GM12878 (cell line): ENCODE results near the gene UTS2R. TPM values are rescaled to one million over a fixed set of nuclear protein-coding genes. Genes with fewer than 3 reads are reported as not detected.

Source experiments
- ATAC-seq: fragments of 200-7000 bp; cut with Tn5 transposase; 3 replicates; pipeline ENCODE4 v1.9.1; 2020; ENCODE audit warnings: mild to moderate bottlenecking, moderate library complexity
- BruUV-seq: library from RNA; stranded (reverse); fragments of 400-500 nt; replicated peaks from 2 replicates; lab custom pipeline; 2021; lab: Mats Ljungman, UMichigan
- CTCF ChIA-PET: fragments of 300-600 bp; sonication (Branson Sonifier 250); formaldehyde crosslinking; extraction: SDS; loops from one replicate; lab custom pipeline; 2021; ENCODE audit warnings: inconsistent platforms; lab: Yijun Ruan, JAX
- POLR2A ChIA-PET: fragments of 350-600 bp; formaldehyde crosslinking; extraction: SDS; loops from one replicate; lab custom pipeline; 2021; ENCODE audit warnings: inconsistent platforms; lab: Charles Lee
- RAD21 ChIA-PET: fragments of 300-600 bp; sonication (Branson Sonifier 250); formaldehyde crosslinking; loops from one replicate; lab custom pipeline; 2023; ENCODE audit warnings: antibody characterized with exemption; ENCODE audit not compliant: unreplicated experiment; lab: Charles Lee
- SMC1A ChIA-PET: fragments of 300-600 bp; sonication (Branson Sonifier 250); formaldehyde crosslinking; loops from one replicate; lab custom pipeline; 2023; ENCODE audit not compliant: unreplicated experiment, uncharacterized antibody; lab: Charles Lee
- DNase-seq: peaks from one replicate; pipeline ENCODE4 v3.0.0-alpha.2; 2011; ENCODE audit warnings: low read depth, low spot score
- FAIRE-seq: peaks from 3 replicates; lab custom pipeline; 2011; peaks lifted over from hg19 to GRCh38; lab: Jason Lieb, UNC
- H2AFZ ChIP-seq: 2 replicates; pipeline ENCODE4 v1.6.0; 2011; ENCODE audit warnings: low read depth, low read length, control low read depth; ENCODE audit not compliant: control insufficient read depth
- H3K27ac ChIP-seq: 2 replicates; pipeline ENCODE4 v1.5.1; 2011; ENCODE audit warnings: control low read depth; ENCODE audit not compliant: control insufficient read depth, insufficient read depth
- H3K27me3 ChIP-seq, 2 experiments: replicated peaks in 1 of 2; 2 replicates each; pipeline versions ENCODE4 v1.6.0 to v1.6.1; 2011; ENCODE audit warnings: low read length in 1 of 2; ENCODE audit not compliant: control insufficient read depth in 2 of 2, insufficient read depth in 2 of 2
- H3K36me3 ChIP-seq, 2 experiments: 2 replicates each; pipeline ENCODE4 v1.5.1; 2011; ENCODE audit warnings: low read length in 1 of 2; ENCODE audit not compliant: control insufficient read depth in 2 of 2, insufficient read depth in 2 of 2
- H3K4me1 ChIP-seq: 2 replicates; pipeline ENCODE4 v1.6.1; 2011; ENCODE audit warnings: mild to moderate bottlenecking, low read length, moderate library complexity, mixed read lengths; ENCODE audit not compliant: control insufficient read depth, insufficient read depth
- H3K4me2 ChIP-seq: 2 replicates; pipeline ENCODE4 v1.6.0; 2011; ENCODE audit warnings: control low read depth; ENCODE audit not compliant: control insufficient read depth, insufficient read depth
- H3K4me3 ChIP-seq: fragments of 200-600 bp; sonication (generic); 2 replicates; pipeline ENCODE4 v1.5.1; 2016
- H3K79me2 ChIP-seq: 2 replicates; pipeline ENCODE4 v1.6.0; 2011; ENCODE audit warnings: low read length; ENCODE audit not compliant: control insufficient read depth, insufficient read depth
- H3K9ac ChIP-seq: 2 replicates; pipeline ENCODE4 v1.8.0; 2011; ENCODE audit warnings: low read length, control low read depth, mixed read lengths; ENCODE audit not compliant: control insufficient read depth, insufficient read depth
- H3K9me3 ChIP-seq: replicated peaks from 3 replicates; pipeline ENCODE4 v1.5.1; 2011; ENCODE audit warnings: mild to moderate bottlenecking, low read length; ENCODE audit not compliant: control insufficient read depth, insufficient read depth
- H4K20me1 ChIP-seq: 2 replicates; pipeline ENCODE4 v1.6.0; 2011; ENCODE audit not compliant: control insufficient read depth, insufficient read depth
- FOS ChIP-seq: IDR thresholded peaks from 3 replicates; pipeline ENCODE4 v1.6.1; 2011; ENCODE audit warnings: borderline replicate concordance; ENCODE audit not compliant: insufficient read length; ENCODE audit errors: extremely low read depth
- IKZF1 ChIP-seq: fragments of 450-650 bp; conservative IDR thresholded peaks from 2 replicates; pipeline ENCODE4 v1.6.1; 2017; ENCODE audit warnings: antibody characterized with exemption, mild to moderate bottlenecking
- KDM1A ChIP-seq: fragments of 200-600 bp; sonication (generic); IDR thresholded peaks from 2 replicates; pipeline ENCODE4 v1.6.1; 2016; ENCODE audit warnings: borderline replicate concordance
- MEF2A ChIP-seq: IDR thresholded peaks from 2 replicates; pipeline ENCODE4 v1.6.1; 2011; ENCODE audit warnings: low read depth, mild to moderate bottlenecking, low read length, moderate library complexity; ENCODE audit not compliant: insufficient read depth
- NR2F1 ChIP-seq: fragments of 450-650 bp; conservative IDR thresholded peaks from 2 replicates; pipeline ENCODE4 v1.6.1; 2017; ENCODE audit warnings: mild to moderate bottlenecking
- SIN3A ChIP-seq: IDR thresholded peaks from 2 replicates; pipeline ENCODE4 v1.6.1; 2012; ENCODE audit warnings: low read depth, low read length, improper control_type of control experiment
- WGBS: methylation state at CpG from one replicate; pipeline ENCODE4 v1.1.6; 2016; ENCODE audit warnings: low lambda C conversion rate; ENCODE audit not compliant: insufficient replicate concordance, insufficient coverage; ENCODE audit errors: missing lambda C conversion rate; 5-methylcytosine and 5-hydroxymethylcytosine counted together
- in situ Hi-C: fragments of 300-500 bp; cut with MboI; formaldehyde crosslinking; loops from 9 replicates; pipeline ENCODE4 v1.14.3; 2018; ENCODE audit warnings: mixed read lengths
- intact Hi-C: fragments of 100-400 bp; cut with micrococcal nuclease; formaldehyde crosslinking; loops from one replicate; pipeline ENCODE4 v1.14.2; 2022; ENCODE audit not compliant: unreplicated experiment
- polyA plus RNA-seq, 11 experiments: library from polyadenylated mRNA; depleted of rRNA in 4 of 11; unstranded in 6 of 11; stranded (reverse) in 5 of 11; fragments of >200 nt; fragmentation: Nextera tagmentation in 4 of 11; fragmentation: Illumina TruSeq in 1 of 11; extraction: Ambion mirVana in 4 of 11; extraction: Trizol in 1 of 11; gene quantifications; 1 replicate in 1 of 11; 2 replicates in 10 of 11; pipeline versions ENCODE4 v1.2.1 to v1.2.3, GENCODE V29; 2011 to 2016; ENCODE audit warnings: inconsistent platforms in 2 of 11, missing spikeins in 2 of 11, low read depth in 1 of 11
- total RNA-seq, 4 experiments: library from RNA; depleted of rRNA in 3 of 4; stranded (reverse); fragments of >200 nt in 3 of 4; fragmentation: Illumina TruSeq in 1 of 4; extraction: Trizol in 1 of 4; gene quantifications; 2 replicates each; pipeline versions ENCODE4 v1.2.1 to v1.2.3, GENCODE V29; 2013 to 2021

The UTS2R gene
- total and polyA plus RNA-seq, 10 of the 15 experiments (the other 5 are each of a cell fraction or from before 2014, with no cell fraction given), result 0.04 to 0.36 (median 0.11) TPM; not detected in 6

DNA sequence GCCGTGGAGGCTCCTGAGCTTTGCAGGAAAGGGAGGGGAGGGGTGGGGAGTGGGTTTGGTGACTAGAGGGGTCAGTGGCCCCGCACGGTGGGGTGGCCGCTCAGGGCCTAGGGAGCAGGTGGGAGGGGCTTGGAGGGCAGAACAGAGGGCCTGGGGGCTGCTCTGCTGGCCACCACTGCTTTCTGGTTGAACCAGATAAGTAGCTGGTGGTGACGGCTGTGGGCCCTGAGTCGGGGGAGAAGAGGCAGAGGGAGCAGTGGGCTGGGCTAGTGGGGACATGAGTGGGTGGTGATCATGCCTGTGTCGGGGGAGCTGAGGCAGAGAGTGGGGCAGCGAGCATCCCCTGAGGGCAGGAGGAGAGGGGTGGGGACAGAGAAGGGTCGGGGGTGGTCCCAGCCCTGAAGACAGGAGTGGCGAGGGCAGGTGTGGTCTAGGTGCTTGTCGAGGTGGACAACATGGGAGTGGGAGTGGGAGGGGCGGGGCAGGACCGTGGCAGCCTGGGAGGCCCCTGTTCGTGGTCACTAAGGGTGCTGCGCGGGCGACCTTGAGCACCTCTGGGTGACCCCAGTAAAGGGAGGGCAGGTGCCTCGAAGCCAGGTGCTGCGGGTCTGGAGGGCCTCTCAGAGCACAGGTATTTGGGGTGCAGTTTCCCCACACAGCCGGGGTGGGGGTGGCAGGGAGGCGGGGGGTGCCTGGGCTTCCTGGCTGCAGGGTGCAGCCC is 47.9 kb upstream of the UTS2R start:
- Histone ChIP-seq H2AFZ (no peak overlapping the region), H3K79me2 (no peaks in the 10 kb centered on the region), H3K9ac (no peak overlapping the region), H3K4me1 (no peaks in the 10 kb centered on the region; the same call in 1 of the 2 replicates), H4K20me1 (no peaks in the 10 kb centered on the region), H3K4me2 (no peak overlapping the region), H3K9me3 (no peaks in the 10 kb centered on the region; the same call in 1 of the 3 replicates), H3K27me3 (no peaks in the 10 kb centered on the region; a peak in 1 of 4 replicates), H3K4me3 (no peak overlapping the region), H3K27ac (no peak overlapping the region), H3K36me3 (no peaks in the 10 kb centered on the region)
- ChIA-PET SMC1A (interaction anchor here (1.8 to 4.1 kb wide), 2 partner anchors 22 to 26 kb away, joined by 3 to 42 read pairs; no protein-coding TSS in a partner anchor), POLR2A (interaction anchor here (0.6 kb wide), 1 partner anchor 15 kb away, joined by 7 read pairs; no protein-coding TSS in a partner anchor), RAD21 (interaction anchor here (1.2 to 6.5 kb wide), 3 partner anchors 23 to 88 kb away, joined by 3 to 77 read pairs (median 5); no protein-coding TSS in a partner anchor), CTCF (interaction anchor here (3.0 to 6.2 kb wide), 2 partner anchors 24 to 88 kb away, joined by 15 to 94 read pairs; no protein-coding TSS in a partner anchor)
- no peak for DNase-seq
- WGBS, result 31% methylated on average over 17 of the region's 21 CpGs
- BruUV-seq, result no TSS peak
- in situ Hi-C loops (no loop called here), intact Hi-C loops (loop anchor here (2.0 kb wide), 1 partner anchor 117 kb away; no protein-coding TSS in a partner anchor)
- FAIRE-seq, result no peak
- no peak for TF ChIP-seq SIN3A
- TF ChIP-seq NR2F1, result peak; percentile 73
- ATAC-seq, result no peak

DNA sequence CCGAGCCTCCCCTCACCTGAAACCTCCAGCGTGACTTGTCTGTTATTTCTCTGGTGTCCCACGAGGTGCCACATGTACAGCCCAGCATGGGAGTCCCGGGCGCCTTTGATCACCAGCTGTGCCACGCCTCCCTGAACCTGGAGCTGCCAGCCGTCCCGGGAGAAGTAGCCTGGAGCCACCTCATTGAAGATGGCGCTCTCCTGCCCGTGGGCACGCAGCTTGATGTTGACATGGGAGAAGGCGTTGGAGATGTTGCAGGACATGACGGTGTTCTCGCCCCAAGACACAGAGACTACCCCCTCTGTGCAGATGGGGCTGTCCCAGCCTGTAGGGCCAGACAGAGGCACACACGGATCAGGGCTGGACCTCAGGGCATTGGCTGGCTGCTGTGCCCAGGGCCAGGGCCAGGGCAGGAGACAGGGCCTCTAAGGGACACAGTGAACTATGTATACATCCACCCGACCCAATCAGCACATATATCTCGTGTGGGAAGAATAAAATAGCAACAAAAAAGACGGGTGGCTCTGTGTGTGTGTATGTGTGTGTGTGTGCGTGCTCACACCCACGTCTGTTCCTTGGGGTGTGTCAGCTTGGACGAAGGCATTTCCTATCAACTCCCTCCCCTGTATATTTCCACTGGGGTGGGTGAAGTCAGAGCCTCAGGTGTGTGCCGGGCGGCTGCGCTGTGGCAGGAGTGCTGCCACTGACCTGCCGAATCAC is 46.8 kb upstream of the UTS2R start:
- Histone ChIP-seq H3K79me2 (no peaks in the 10 kb centered on the region), H3K4me1 (no peaks in the 10 kb centered on the region; the same call in 1 of the 2 replicates), H3K4me3 (no peak overlapping the region), H3K27me3 (no peaks in the 10 kb centered on the region; a peak in 1 of 4 replicates), H3K4me2 (no peak overlapping the region), H3K9me3 (no peaks in the 10 kb centered on the region; the same call in 1 of the 3 replicates), H3K36me3 (no peaks in the 10 kb centered on the region), H3K27ac (no peak overlapping the region), H2AFZ (no peak overlapping the region), H4K20me1 (no peaks in the 10 kb centered on the region), H3K9ac (no peak overlapping the region)
- CTCF ChIA-PET, result interaction anchor here (1.5 to 6.2 kb wide), 2 partner anchors 25 kb away, joined by 3 to 94 read pairs; no protein-coding TSS in a partner anchor
- SMC1A ChIA-PET, result interaction anchor here (1.1 to 4.1 kb wide), 3 partner anchors 23 to 27 kb away, joined by 3 to 42 read pairs (median 3); no protein-coding TSS in a partner anchor
- RAD21 ChIA-PET, result interaction anchor here (1.7 to 6.5 kb wide), 2 partner anchors 24 to 89 kb away, joined by 5 to 77 read pairs; no protein-coding TSS in a partner anchor
- no peak for DNase-seq
- 25% methylated on average over 23 of the region's 25 CpGs for WGBS
- no peak for FAIRE-seq
- BruUV-seq, result no TSS peak
- in situ Hi-C loops, result no loop called here
- ATAC-seq, result peak; percentile 28; the same call in 2 of the 3 replicates
- intact Hi-C loops, result no loop called here
- POLR2A ChIA-PET, result interaction anchor here (1.1 kb wide), 1 partner anchor 21 kb away, joined by 6 read pairs; no protein-coding TSS in a partner anchor
- no peak for TF ChIP-seq FOS
- no peak for TF ChIP-seq MEF2A
- TF ChIP-seq KDM1A, result no peak
- TF ChIP-seq IKZF1, result peak; percentile 37; the same call in 1 of the 2 replicates
- TF ChIP-seq, all 136 proteins: peak for 1
